ENCODE data around the gene SLCO4A1.

Gene SLCO4A1

GRCh38 chr20:62651285-62652021 is 9.2 kb downstream of the SLCO4A1 start (continued):
- TF ChIP-seq BACH2 (CRISPR knock-in tag; IDR thresholded peaks at IDR 0.05; ENCODE audit: borderline replicate concordance) (no peak), ZNF565 (CRISPR knock-in tag; conservative IDR thresholded peaks at IDR 0.05; ENCODE audit: low read depth) (no peak), ZFP30 (CRISPR knock-in tag; IDR thresholded peaks at IDR 0.05) (no peak), TSHZ2 (CRISPR knock-in tag; IDR thresholded peaks at IDR 0.05) (peak; percentile 90), PPARA (CRISPR knock-in tag; IDR thresholded peaks at IDR 0.05; ENCODE audit: borderline replicate concordance) (no peak)

GRCh38 chr20:62652041-62652893 is 10.0 kb downstream of the SLCO4A1 start:
- TF ChIP-seq ZNF70 (CRISPR knock-in tag; IDR thresholded peaks at IDR 0.05) (no peak), ZC3H10 (CRISPR knock-in tag; IDR thresholded peaks at IDR 0.05) (no peak), GLIS3 (CRISPR knock-in tag; IDR thresholded peaks at IDR 0.05) (no peak), ZNF565 (CRISPR knock-in tag; conservative IDR thresholded peaks at IDR 0.05; ENCODE audit: low read depth) (no peak), POU6F1 (CRISPR knock-in tag; IDR thresholded peaks at IDR 0.05; ENCODE audit: borderline replicate concordance, low read depth) (no peak), PPARA (CRISPR knock-in tag; IDR thresholded peaks at IDR 0.05; ENCODE audit: borderline replicate concordance) (no peak), CSDC2 (CRISPR knock-in tag; IDR thresholded peaks at IDR 0.05) (no peak), ISL1 (CRISPR knock-in tag; IDR thresholded peaks at IDR 0.05) (no peak), CREB5 (CRISPR knock-in tag; IDR thresholded peaks at IDR 0.05; ENCODE audit: low read depth) (no peak), TCF4 (CRISPR knock-in tag; IDR thresholded peaks at IDR 0.05; ENCODE audit: borderline replicate concordance) (no peak), BACH2 (CRISPR knock-in tag; IDR thresholded peaks at IDR 0.05; ENCODE audit: borderline replicate concordance) (no peak), ZFP30 (CRISPR knock-in tag; IDR thresholded peaks at IDR 0.05) (no peak), OSR1 (CRISPR knock-in tag; IDR thresholded peaks at IDR 0.05) (no peak), ZFP3 (CRISPR knock-in tag; IDR thresholded peaks at IDR 0.05) (no peak), TSHZ2 (CRISPR knock-in tag; IDR thresholded peaks at IDR 0.05) (no peak)
- ATAC-seq = peak; percentile 61

GRCh38 chr20:62652894-62653305 is 10.6 kb downstream of the SLCO4A1 start:
- ATAC-seq = no peak
- TF ChIP-seq POU6F1 (CRISPR knock-in tag; IDR thresholded peaks at IDR 0.05; ENCODE audit: borderline replicate concordance, low read depth) (no peak), CSDC2 (CRISPR knock-in tag; IDR thresholded peaks at IDR 0.05) (no peak), ZNF565 (CRISPR knock-in tag; conservative IDR thresholded peaks at IDR 0.05; ENCODE audit: low read depth) (no peak), TCF4 (CRISPR knock-in tag; IDR thresholded peaks at IDR 0.05; ENCODE audit: borderline replicate concordance) (no peak), ZFP3 (CRISPR knock-in tag; IDR thresholded peaks at IDR 0.05) (no peak), RARB (CRISPR knock-in tag; IDR thresholded peaks at IDR 0.05) (no peak), CSRNP3 (CRISPR knock-in tag; IDR thresholded peaks at IDR 0.05) (no peak), ZNF70 (CRISPR knock-in tag; IDR thresholded peaks at IDR 0.05) (no peak), ZNF8 (CRISPR knock-in tag; IDR thresholded peaks at IDR 0.05) (no peak)
